Right lobe of liver (tissue), 4 donors: ENCODE data around the gene AXIN2.

Experiments used
- CTCF ChIP-seq, 4 donors: fragments of 200-600 bp in 3 of 4; fragments of 450-650 bp in 1 of 4; IDR thresholded peaks; one replicate each; pipeline versions ENCODE4 v1.5.1 to v1.8.0; 2016 to 2022; ENCODE audit warnings: antibody characterized with exemption in 4 of 4, mild to moderate bottlenecking in 2 of 4
- POLR2A ChIP-seq: fragments of 450-650 bp; IDR thresholded peaks from one replicate; pipeline ENCODE4 v1.6.1; 2017; ENCODE audit warnings: antibody characterized with exemption, mild to moderate bottlenecking
- donor health status: DM: no; HTN: no; CAD: no.
- donor health status: DM: no; HTN: no; CAD: no.
- donor health status: DM: no; HTN: yes; CAD: no.

GRCh38 chr17:65523411-65523810 lies 38.0 kb downstream of the AXIN2 start:
- TF ChIP-seq POLR2A, result no peak
- no peak for TF ChIP-seq CTCF (IDR thresholded peaks at IDR 0.05)
